Measurements from ENCODE around the gene PHLDB1. TPM values are rescaled to one million over a fixed set of nuclear protein-coding genes. Genes with fewer than 3 reads are reported as not detected.

Gene PHLDB1
- total RNA-seq, 1 experiment from 2014 or later: 0.19 TPM

DNA sequence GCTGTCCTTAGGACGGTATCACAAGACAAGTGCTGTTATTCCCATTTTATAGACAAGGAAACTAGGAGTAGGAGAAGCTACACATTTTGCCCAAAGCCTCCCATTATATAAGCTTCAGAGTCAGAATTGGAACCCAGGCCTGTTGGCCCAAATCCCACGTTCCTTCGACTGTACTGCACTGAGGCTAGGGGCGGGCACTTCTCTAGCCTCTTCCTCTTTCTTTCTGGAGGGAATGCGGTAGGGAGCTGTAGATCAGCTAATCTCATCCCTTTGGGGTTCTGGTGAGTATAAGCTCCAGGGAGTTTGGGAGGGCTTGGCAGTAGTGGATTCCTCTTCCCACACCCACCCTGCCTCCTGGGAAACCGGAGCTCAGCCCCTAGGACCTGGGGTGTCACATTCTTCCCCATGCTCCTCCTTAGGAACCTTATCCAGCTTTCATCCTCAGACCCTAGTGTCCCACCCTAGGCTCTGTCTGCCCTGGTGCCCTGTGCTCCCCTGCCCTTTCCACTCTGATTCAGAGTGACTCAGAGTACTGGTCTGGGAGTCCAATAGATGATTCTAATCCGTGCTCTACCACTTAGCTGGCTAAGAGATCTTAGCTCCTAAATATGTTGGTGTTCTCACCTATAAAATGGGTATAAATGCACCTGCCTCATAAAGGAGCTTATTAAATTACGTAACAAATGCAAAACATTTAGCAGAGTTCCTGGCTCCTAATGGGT, 29.3 kb downstream of the PHLDB1 start:
- Histone ChIP-seq H3K4me3 (ENCODE audit: low read length) (no peak overlapping the region), H3K9me3 (ENCODE audit: low read length) (no peaks in the 10 kb centered on the region), H3K36me3 (ENCODE audit: insufficient read depth, low read length) (no peaks in the 10 kb centered on the region), H4K20me1 (ENCODE audit: insufficient read depth, low read depth, low read length) (no peaks in the 10 kb centered on the region), H3K27me3 (ENCODE audit: low read length) (no peaks in the 10 kb centered on the region), H3K79me2 (ENCODE audit: low read length) (no peaks in the 10 kb centered on the region), H3K4me2 (ENCODE audit: low read depth, low read length, poor library complexity, severe bottlenecking) (no peak overlapping the region), H3K9me2 (replicated peaks; ENCODE audit: insufficient read depth, low read length) (no peaks in the 10 kb centered on the region), H2AFZ (ENCODE audit: low read length) (no peak overlapping the region), H3K4me1 (ENCODE audit: low read length) (no peaks in the 10 kb centered on the region), H3K9ac (ENCODE audit: low read length) (no peak overlapping the region), H3K27ac (ENCODE audit: low read length) (no peak overlapping the region)
- no peak for DNase-seq

- H3K27ac ChIP-seq (ENCODE audit: low read length): no peak overlapping the region
- H3K4me1 ChIP-seq (ENCODE audit: low read length): no peaks in the 10 kb centered on the region
- H4K20me1 ChIP-seq (ENCODE audit: insufficient read depth, low read depth, low read length): no peaks in the 10 kb centered on the region
- no peak overlapping the region for H3K9ac ChIP-seq (ENCODE audit: low read length)
- no peaks in the 10 kb centered on the region for H3K27me3 ChIP-seq (ENCODE audit: low read length)
- H3K4me2 ChIP-seq (ENCODE audit: low read depth, low read length, poor library complexity, severe bottlenecking): no peak overlapping the region
- no peaks in the 10 kb centered on the region for H3K36me3 ChIP-seq (ENCODE audit: insufficient read depth, low read length)
- no peak overlapping the region for H2AFZ ChIP-seq (ENCODE audit: low read length)
- no peaks in the 10 kb centered on the region for H3K9me2 ChIP-seq (replicated peaks; ENCODE audit: insufficient read depth, low read length)
- no peaks in the 10 kb centered on the region for H3K9me3 ChIP-seq (ENCODE audit: low read length)
- H3K4me3 ChIP-seq (ENCODE audit: low read length): no peak overlapping the region
- H3K79me2 ChIP-seq (ENCODE audit: low read length): no peaks in the 10 kb centered on the region
- DNase-seq: no peak
Measured at GRCh38 chr11:118638726-118639125, 31.3 kb downstream of the PHLDB1 start.

- Histone ChIP-seq H3K4me3 (ENCODE audit: low read length) (no peak overlapping the region), H3K36me3 (ENCODE audit: insufficient read depth, low read length) (no peaks in the 10 kb centered on the region), H3K4me1 (ENCODE audit: low read length) (no peaks in the 10 kb centered on the region), H4K20me1 (ENCODE audit: insufficient read depth, low read depth, low read length) (no peaks in the 10 kb centered on the region), H3K9ac (ENCODE audit: low read length) (no peak overlapping the region), H3K9me3 (ENCODE audit: low read length) (no peaks in the 10 kb centered on the region), H3K4me2 (ENCODE audit: low read depth, low read length, poor library complexity, severe bottlenecking) (no peak overlapping the region), H3K27me3 (ENCODE audit: low read length) (no peaks in the 10 kb centered on the region), H2AFZ (ENCODE audit: low read length) (no peak overlapping the region), H3K79me2 (ENCODE audit: low read length) (no peaks in the 10 kb centered on the region), H3K27ac (ENCODE audit: low read length) (no peak overlapping the region), H3K9me2 (replicated peaks; ENCODE audit: insufficient read depth, low read length) (no peaks in the 10 kb centered on the region)
- DNase-seq: no peak
Measured at GRCh38 chr11:118639899-118640298, 32.5 kb downstream of the PHLDB1 start.

DNA sequence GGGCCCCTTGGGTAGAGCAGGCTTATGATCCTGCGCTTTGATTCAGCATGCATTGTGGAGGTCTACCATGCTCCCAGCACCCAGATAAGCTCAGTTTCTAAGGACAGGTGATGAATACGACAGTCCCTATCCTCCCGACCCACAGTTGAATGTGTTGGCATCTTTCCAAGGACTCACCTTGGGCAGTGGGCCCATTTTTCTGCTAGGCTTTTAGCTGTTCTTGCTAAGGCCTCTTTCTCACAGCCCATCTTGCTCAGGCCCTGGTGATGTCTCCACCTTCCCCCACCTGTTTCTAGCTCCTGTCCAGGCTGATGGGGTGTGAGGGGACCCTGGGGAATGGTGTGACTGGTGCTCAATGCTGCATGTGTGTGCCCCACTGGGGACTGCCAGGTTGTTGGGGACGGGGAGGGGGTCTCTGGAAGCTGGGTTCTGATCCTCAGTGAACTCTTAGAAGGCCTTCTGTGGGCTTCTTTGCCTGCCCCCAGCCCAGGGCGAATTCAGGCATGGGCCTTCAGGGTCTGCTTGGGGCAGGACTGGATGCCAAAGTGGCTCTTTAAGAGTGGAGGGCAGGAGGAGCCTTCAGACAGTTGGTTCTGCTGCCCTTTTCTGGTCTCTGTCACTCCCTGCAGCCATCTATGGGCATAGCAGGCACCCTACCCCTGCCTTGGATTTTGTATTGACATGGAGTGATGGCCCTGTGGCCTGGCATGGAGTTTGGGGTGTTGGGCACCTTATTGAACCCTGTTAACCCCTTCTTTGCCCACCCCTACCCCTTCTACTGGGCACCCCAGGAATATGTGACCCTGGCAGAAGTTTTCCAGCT, 33.1 kb downstream of the PHLDB1 start:
- no peak for DNase-seq
- Histone ChIP-seq H3K9ac (ENCODE audit: low read length) (no peak overlapping the region), H3K4me2 (ENCODE audit: low read depth, low read length, poor library complexity, severe bottlenecking) (no peak overlapping the region), H3K27me3 (ENCODE audit: low read length) (no peaks in the 10 kb centered on the region), H3K4me3 (ENCODE audit: low read length) (no peak overlapping the region), H4K20me1 (ENCODE audit: insufficient read depth, low read depth, low read length) (no peaks in the 10 kb centered on the region), H3K4me1 (ENCODE audit: low read length) (no peaks in the 10 kb centered on the region), H3K9me3 (ENCODE audit: low read length) (no peaks in the 10 kb centered on the region), H3K27ac (ENCODE audit: low read length) (no peak overlapping the region), H3K9me2 (replicated peaks; ENCODE audit: insufficient read depth, low read length) (no peaks in the 10 kb centered on the region), H3K36me3 (ENCODE audit: insufficient read depth, low read length) (no peaks in the 10 kb centered on the region), H3K79me2 (ENCODE audit: low read length) (no peaks in the 10 kb centered on the region), H2AFZ (ENCODE audit: low read length) (no peak overlapping the region)

- H3K9ac ChIP-seq (ENCODE audit: low read length): no peak overlapping the region
- no peaks in the 10 kb centered on the region for H3K9me3 ChIP-seq (ENCODE audit: low read length)
- H3K27me3 ChIP-seq (ENCODE audit: low read length): no peaks in the 10 kb centered on the region
- DNase-seq: no peak
- no peak overlapping the region for H3K27ac ChIP-seq (ENCODE audit: low read length)
- no peak overlapping the region for H3K4me2 ChIP-seq (ENCODE audit: low read depth, low read length, poor library complexity, severe bottlenecking)
- no peaks in the 10 kb centered on the region for H3K79me2 ChIP-seq (ENCODE audit: low read length)
- H3K36me3 ChIP-seq (ENCODE audit: insufficient read depth, low read length): no peaks in the 10 kb centered on the region
- no peak overlapping the region for H2AFZ ChIP-seq (ENCODE audit: low read length)
- H3K9me2 ChIP-seq (replicated peaks; ENCODE audit: insufficient read depth, low read length): no peaks in the 10 kb centered on the region
- H3K4me1 ChIP-seq (ENCODE audit: low read length): no peaks in the 10 kb centered on the region
- no peak overlapping the region for H3K4me3 ChIP-seq (ENCODE audit: low read length)
- H4K20me1 ChIP-seq (ENCODE audit: insufficient read depth, low read depth, low read length): no peaks in the 10 kb centered on the region
Measured at GRCh38 chr11:118641397-118642019, 34.1 kb downstream of the PHLDB1 start.

DNA sequence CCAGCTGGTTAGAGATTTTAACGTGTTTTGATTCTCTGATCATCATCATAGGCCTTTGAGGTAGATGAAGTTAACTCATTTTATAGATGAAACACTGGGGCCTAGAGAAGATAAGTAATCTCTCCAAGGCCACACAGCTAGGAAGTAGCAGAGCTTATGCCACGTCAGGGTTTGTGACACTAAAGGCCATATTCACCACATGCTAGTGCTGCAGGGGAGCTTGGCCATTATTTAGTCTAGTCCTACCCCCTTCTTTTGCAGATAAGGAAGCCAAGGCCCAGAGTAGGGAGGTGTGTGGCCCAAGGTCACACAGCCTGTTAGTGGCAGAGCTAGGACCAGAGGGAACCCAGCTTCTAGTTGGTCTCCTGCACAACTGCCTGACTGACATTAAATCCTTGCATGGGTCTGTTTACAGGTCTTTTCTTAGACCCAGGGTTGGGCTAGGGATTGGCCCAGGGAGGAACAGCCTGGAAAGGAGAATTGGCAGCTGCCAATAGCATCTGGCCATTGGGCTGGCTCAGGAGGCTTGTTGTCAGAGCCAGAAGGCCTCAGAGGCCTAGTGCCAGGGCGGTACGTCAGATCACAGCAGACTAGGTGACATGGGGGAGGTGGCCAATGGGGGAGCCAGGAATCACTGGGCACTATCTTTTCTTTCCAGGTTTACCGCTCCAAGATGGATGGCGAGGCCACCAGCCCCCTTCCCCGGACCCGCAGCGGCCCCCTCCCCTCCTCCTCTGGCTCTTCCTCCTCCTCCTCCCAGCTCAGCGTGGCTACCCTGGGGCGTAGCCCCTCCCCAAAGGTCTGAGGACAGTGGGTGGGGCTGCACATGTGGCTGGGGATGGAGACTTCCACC, 36.0 kb downstream of the PHLDB1 start:
- no peaks in the 10 kb centered on the region for H4K20me1 ChIP-seq (ENCODE audit: insufficient read depth, low read depth, low read length)
- H3K27ac ChIP-seq (ENCODE audit: low read length): no peak overlapping the region
- no peak overlapping the region for H3K4me3 ChIP-seq (ENCODE audit: low read length)
- no peaks in the 10 kb centered on the region for H3K27me3 ChIP-seq (ENCODE audit: low read length)
- no peaks in the 10 kb centered on the region for H3K9me2 ChIP-seq (replicated peaks; ENCODE audit: insufficient read depth, low read length)
- no peak overlapping the region for H3K4me2 ChIP-seq (ENCODE audit: low read depth, low read length, poor library complexity, severe bottlenecking)
- H3K9me3 ChIP-seq (ENCODE audit: low read length): no peaks in the 10 kb centered on the region
- H2AFZ ChIP-seq (ENCODE audit: low read length): no peak overlapping the region
- no peak overlapping the region for H3K9ac ChIP-seq (ENCODE audit: low read length)
- no peaks in the 10 kb centered on the region for H3K4me1 ChIP-seq (ENCODE audit: low read length)
- H3K36me3 ChIP-seq (ENCODE audit: insufficient read depth, low read length): no peaks in the 10 kb centered on the region
- no peak for DNase-seq
- no peaks in the 10 kb centered on the region for H3K79me2 ChIP-seq (ENCODE audit: low read length)

- Histone ChIP-seq H3K27me3 (ENCODE audit: low read length) (no peaks in the 10 kb centered on the region), H3K9ac (ENCODE audit: low read length) (no peak overlapping the region), H4K20me1 (ENCODE audit: insufficient read depth, low read depth, low read length) (no peaks in the 10 kb centered on the region), H3K27ac (ENCODE audit: low read length) (no peak overlapping the region), H3K4me3 (ENCODE audit: low read length) (no peak overlapping the region), H2AFZ (ENCODE audit: low read length) (no peak overlapping the region), H3K9me2 (replicated peaks; ENCODE audit: insufficient read depth, low read length) (no peaks in the 10 kb centered on the region), H3K4me2 (ENCODE audit: low read depth, low read length, poor library complexity, severe bottlenecking) (no peak overlapping the region), H3K9me3 (ENCODE audit: low read length) (no peaks in the 10 kb centered on the region), H3K79me2 (ENCODE audit: low read length) (no peaks in the 10 kb centered on the region), H3K36me3 (ENCODE audit: insufficient read depth, low read length) (no peaks in the 10 kb centered on the region), H3K4me1 (ENCODE audit: low read length) (no peaks in the 10 kb centered on the region)
- DNase-seq: no peak
Measured at GRCh38 chr11:118643995-118644345, 36.6 kb downstream of the PHLDB1 start.

- no peaks in the 10 kb centered on the region for H3K79me2 ChIP-seq (ENCODE audit: low read length)
- H3K9me3 ChIP-seq (ENCODE audit: low read length): no peaks in the 10 kb centered on the region
- DNase-seq: no peak
- no peaks in the 10 kb centered on the region for H3K36me3 ChIP-seq (ENCODE audit: insufficient read depth, low read length)
- no peak overlapping the region for H3K4me2 ChIP-seq (ENCODE audit: low read depth, low read length, poor library complexity, severe bottlenecking)
- no peak overlapping the region for H3K27ac ChIP-seq (ENCODE audit: low read length)
- H4K20me1 ChIP-seq (ENCODE audit: insufficient read depth, low read depth, low read length): no peaks in the 10 kb centered on the region
- H3K4me1 ChIP-seq (ENCODE audit: low read length): no peaks in the 10 kb centered on the region
- H3K9me2 ChIP-seq (replicated peaks; ENCODE audit: insufficient read depth, low read length): no peaks in the 10 kb centered on the region
- no peaks in the 10 kb centered on the region for H3K27me3 ChIP-seq (ENCODE audit: low read length)
- H3K9ac ChIP-seq (ENCODE audit: low read length): no peak overlapping the region
- H3K4me3 ChIP-seq (ENCODE audit: low read length): no peak overlapping the region
- H2AFZ ChIP-seq (ENCODE audit: low read length): no peak overlapping the region
Measured at GRCh38 chr11:118644496-118644895, 37.1 kb downstream of the PHLDB1 start.
